Thyroid gland (tissue), 4 donors: Measurements from ENCODE around the gene SH3GLB1. TPM values are rescaled to one million over a fixed set of nuclear protein-coding genes. Genes with fewer than 3 reads are reported as not detected.
A peak's percentile ranks its signal among the peaks of the same experiment; 100 is the strongest.

ENCODE experiments used
- DNase-seq, 2 donors: peaks; one replicate each; pipeline ENCODE4 v3.0.0-alpha.2; 2019
- H3K27ac ChIP-seq, 3 donors: fragments of 200-600 bp; sonication (generic); 1 replicate in 2 of 3; 2 replicates in 1 of 3; pipeline ENCODE4 v1.5.1; 2016 to 2019; ENCODE audit warnings: mild to moderate bottlenecking in 1 of 3, moderate library complexity in 1 of 3
- H3K27me3 ChIP-seq: fragments of 200-600 bp; sonication (generic); one replicate; pipeline ENCODE4 v1.5.1; 2019
- H3K36me3 ChIP-seq, 2 donors: fragments of 200-600 bp; sonication (generic); one replicate each; pipeline ENCODE4 v1.5.1; 2016 to 2019
- H3K4me1 ChIP-seq, 2 donors: fragments of 200-600 bp; sonication (generic); one replicate each; pipeline ENCODE4 v1.5.1; 2017 to 2019
- H3K4me3 ChIP-seq, 3 donors: fragments of 200-600 bp; sonication (generic); replicated peaks in 1 of 3; 1 replicate in 2 of 3; 2 replicates in 1 of 3; pipeline ENCODE4 v1.5.1; 2016; ENCODE audit warnings: mild to moderate bottlenecking in 1 of 3
- H3K9me3 ChIP-seq: fragments of 200-600 bp; sonication (generic); one replicate; pipeline ENCODE4 v1.5.1; 2017
- CTCF ChIP-seq, 6 experiments: fragments of 200-600 bp in 3 of 6; fragments of 450-650 bp in 3 of 6; sonication (generic) in 3 of 6; IDR thresholded peaks; one replicate each; pipeline ENCODE4 v1.5.1; 2016 to 2019; ENCODE audit warnings: antibody characterized with exemption in 6 of 6, mild to moderate bottlenecking in 2 of 6, inconsistent platforms in 1 of 6, moderate library complexity in 1 of 6
- POLR2A ChIP-seq, 2 donors: fragments of 450-650 bp; IDR thresholded peaks; one replicate each; pipeline ENCODE4 v1.6.1; 2017; ENCODE audit warnings: antibody characterized with exemption in 2 of 2, mild to moderate bottlenecking in 2 of 2, moderate library complexity in 1 of 2
- WGBS, 2 donors: methylation state at CpG; one replicate each; pipeline ENCODE4 v1.1.5; 2017; 5-methylcytosine and 5-hydroxymethylcytosine counted together
- intact Hi-C: fragments of 100-400 bp; cut with DNase I; formaldehyde crosslinking; loops from one replicate; pipeline ENCODE4 v1.15.1; 2023
- total RNA-seq, 4 donors: library from RNA; depleted of rRNA; stranded (reverse); fragments of >200 nt; gene quantifications; one replicate each; pipeline ENCODE4 v1.2.3, GENCODE V29; 2016

SH3GLB1 gene
- total RNA-seq, 4 donors from 2014 or later: 45.1 to 75.6 (median 58.1) TPM

DNA sequence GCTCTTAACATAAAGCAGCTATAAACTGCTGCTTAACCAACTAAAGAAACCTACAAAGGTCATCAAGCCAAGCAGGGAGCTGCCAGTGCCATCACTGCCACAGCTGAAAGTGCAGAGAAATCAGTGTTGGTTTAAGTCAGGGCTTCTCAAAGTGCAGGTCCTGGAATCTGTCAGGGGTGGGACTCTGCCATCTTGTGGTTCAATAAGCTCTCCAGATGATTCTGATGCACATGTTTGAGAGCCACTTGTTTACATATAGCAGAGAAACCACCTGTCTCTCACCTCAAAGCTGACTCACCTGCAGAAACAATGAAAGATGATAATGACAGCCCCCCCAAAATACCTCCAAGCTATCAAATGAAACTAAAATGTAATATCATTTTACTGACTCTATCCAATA lies 49.3 kb downstream of the SH3GLB1 start:
- no peak for TF ChIP-seq POLR2A (IDR thresholded peaks at IDR 0.05)
- no peak for TF ChIP-seq CTCF (IDR thresholded peaks at IDR 0.05)
- no peaks in the 10 kb centered on the region for H3K4me1 ChIP-seq
- H3K27me3 ChIP-seq: no peaks in the 10 kb centered on the region
- intact Hi-C loops: no loop called here
- H3K27ac ChIP-seq: no peak overlapping the region
- no peaks in the 10 kb centered on the region for H3K9me3 ChIP-seq
- no peak overlapping the region for H3K4me3 ChIP-seq
- H3K36me3 ChIP-seq: no peaks in the 10 kb centered on the region
- no peak for DNase-seq

GRCh38 chr1:86754265-86754974 lies 50.0 kb downstream of the SH3GLB1 start:
- intact Hi-C loops: no loop called here
- Histone ChIP-seq H3K27ac (no peak overlapping the region), H3K4me3 (no peak overlapping the region), H3K4me1 (no peaks in the 10 kb centered on the region), H3K27me3 (no peaks in the 10 kb centered on the region), H3K36me3 (no peaks in the 10 kb centered on the region), H3K9me3 (no peaks in the 10 kb centered on the region)
- TF ChIP-seq CTCF (IDR thresholded peaks at IDR 0.05) (no peak), POLR2A (IDR thresholded peaks at IDR 0.05) (no peak)
- DNase-seq: no peak
- 67 to 78% methylated on average over 4 of the region's 4 CpGs for WGBS, 2 donors

DNA sequence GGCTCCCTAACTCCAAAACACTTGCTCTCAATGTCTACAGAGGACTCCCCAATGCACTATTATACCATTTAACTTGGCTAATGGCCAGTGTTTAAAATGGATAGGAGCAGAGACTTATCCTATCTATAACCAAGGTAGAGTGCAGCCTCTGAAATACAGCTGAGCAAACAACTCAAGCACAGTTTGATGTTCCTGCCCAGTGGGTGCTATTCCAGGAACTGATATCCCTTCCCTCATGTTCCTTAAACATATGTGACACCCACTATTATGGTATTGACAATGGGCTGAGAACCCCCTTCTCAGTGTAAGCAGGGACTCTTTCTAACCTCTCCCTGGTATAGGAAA lies 51.7 kb downstream of the SH3GLB1 start:
- H3K27ac ChIP-seq: no peak overlapping the region
- TF ChIP-seq CTCF (IDR thresholded peaks at IDR 0.05) (no peak), POLR2A (IDR thresholded peaks at IDR 0.05) (no peak)

GRCh38 chr1:86757272-86757984 lies 53.1 kb downstream of the SH3GLB1 start:
- TF ChIP-seq CTCF (IDR thresholded peaks at IDR 0.05) (no peak), POLR2A (IDR thresholded peaks at IDR 0.05) (no peak)
- peak; percentile 14 to 54 for DNase-seq
- H3K36me3 ChIP-seq: no peaks in the 10 kb centered on the region
- H3K27ac ChIP-seq: no peak overlapping the region
- WGBS, 2 donors: 64 to 68% methylated on average over 14 of the region's 14 CpGs
- no peak overlapping the region for H3K4me3 ChIP-seq
- no peaks in the 10 kb centered on the region for H3K9me3 ChIP-seq
- intact Hi-C loops: no loop called here
- H3K27me3 ChIP-seq: no peaks in the 10 kb centered on the region
- no peaks in the 10 kb centered on the region for H3K4me1 ChIP-seq

More for the DNA sequence above, 51.7 kb downstream of the SH3GLB1 start:
- Histone ChIP-seq H3K36me3 (no peaks in the 10 kb centered on the region), H3K9me3 (no peaks in the 10 kb centered on the region), H3K27me3 (no peaks in the 10 kb centered on the region), H3K4me3 (no peak overlapping the region), H3K4me1 (no peaks in the 10 kb centered on the region)
- intact Hi-C loops: no loop called here
- no peak for DNase-seq

- H3K4me3 ChIP-seq: no peak overlapping the region
- H3K27ac ChIP-seq: no peak overlapping the region
- WGBS, 2 donors: 93 to 97% methylated on average over 3 of the region's 3 CpGs
- intact Hi-C loops: no loop called here
- no peaks in the 10 kb centered on the region for H3K36me3 ChIP-seq
- H3K4me1 ChIP-seq: no peaks in the 10 kb centered on the region
- no peaks in the 10 kb centered on the region for H3K9me3 ChIP-seq
- no peak for DNase-seq
- H3K27me3 ChIP-seq: no peaks in the 10 kb centered on the region
- TF ChIP-seq CTCF (IDR thresholded peaks at IDR 0.05) (no peak), POLR2A (IDR thresholded peaks at IDR 0.05) (no peak)
Measured at GRCh38 chr1:86758570-86758969, 54.2 kb downstream of the SH3GLB1 start.
